HFF-Myc (cell line): ENCODE results near the gene PTGES.
A peak's percentile ranks its signal among the peaks of the same experiment; 100 is the strongest.

Experiments
- DNase-seq: peaks from one replicate; pipeline ENCODE4 v3.0.0-alpha.2; 2011; ENCODE audit warnings: low read depth; ENCODE audit errors: extremely low read depth
- H3K4me3 ChIP-seq: replicated peaks from 2 replicates; pipeline ENCODE4 v1.5.1; 2011; ENCODE audit warnings: low read depth, mild to moderate bottlenecking, control low read depth, low read length
- TF ChIP-seq, protein P1 (sequence below): IDR thresholded peaks from 2 replicates; pipeline ENCODE4 v1.5.1; 2012; ENCODE audit warnings: mild to moderate bottlenecking, low read depth, low read length, control low read depth; ENCODE audit errors: missing control alignments

The PTGES gene

DNA sequence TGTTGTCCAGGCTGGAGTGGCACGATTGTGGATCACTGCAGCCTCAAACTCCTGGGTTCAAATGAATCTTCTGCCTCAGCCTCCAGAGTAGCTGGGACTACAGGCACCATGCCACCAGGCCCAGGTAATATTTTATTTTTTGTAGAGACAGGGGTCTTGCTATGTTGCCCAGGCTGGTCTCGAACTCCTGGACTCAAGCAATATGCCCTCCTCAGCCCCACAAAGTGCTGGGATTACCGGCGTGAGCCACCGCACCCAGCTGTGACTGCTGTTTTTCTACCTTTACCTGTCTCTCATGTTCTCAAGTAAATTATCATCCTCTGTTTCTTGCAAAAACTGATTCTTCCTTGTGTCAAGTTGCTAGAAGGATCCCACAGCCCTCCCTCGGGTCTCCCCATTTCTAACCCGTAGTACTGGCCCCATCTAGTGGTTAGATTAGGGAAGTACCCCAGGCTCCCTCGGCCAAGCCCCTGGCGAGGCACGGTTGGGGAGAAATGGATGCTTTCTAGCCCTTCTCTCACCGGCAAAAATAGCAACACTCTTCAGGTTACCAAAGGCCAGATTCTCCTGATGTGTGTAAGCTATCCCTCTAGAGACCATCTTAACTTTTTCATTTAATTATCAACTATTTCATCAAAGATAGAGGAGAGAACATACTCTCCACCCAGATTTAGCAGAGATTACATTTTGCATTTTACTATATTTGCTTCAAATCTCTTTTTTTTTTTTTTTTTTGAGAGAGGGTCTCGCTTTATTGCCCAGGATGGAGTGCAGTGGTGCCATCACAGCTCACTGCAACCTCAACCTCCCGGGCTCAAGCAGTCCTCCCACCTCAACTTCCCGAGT, 30.9 kb upstream of the PTGES start:
- H3K4me3 ChIP-seq, result no peak overlapping the region
- TF ChIP-seq, protein P1, sequence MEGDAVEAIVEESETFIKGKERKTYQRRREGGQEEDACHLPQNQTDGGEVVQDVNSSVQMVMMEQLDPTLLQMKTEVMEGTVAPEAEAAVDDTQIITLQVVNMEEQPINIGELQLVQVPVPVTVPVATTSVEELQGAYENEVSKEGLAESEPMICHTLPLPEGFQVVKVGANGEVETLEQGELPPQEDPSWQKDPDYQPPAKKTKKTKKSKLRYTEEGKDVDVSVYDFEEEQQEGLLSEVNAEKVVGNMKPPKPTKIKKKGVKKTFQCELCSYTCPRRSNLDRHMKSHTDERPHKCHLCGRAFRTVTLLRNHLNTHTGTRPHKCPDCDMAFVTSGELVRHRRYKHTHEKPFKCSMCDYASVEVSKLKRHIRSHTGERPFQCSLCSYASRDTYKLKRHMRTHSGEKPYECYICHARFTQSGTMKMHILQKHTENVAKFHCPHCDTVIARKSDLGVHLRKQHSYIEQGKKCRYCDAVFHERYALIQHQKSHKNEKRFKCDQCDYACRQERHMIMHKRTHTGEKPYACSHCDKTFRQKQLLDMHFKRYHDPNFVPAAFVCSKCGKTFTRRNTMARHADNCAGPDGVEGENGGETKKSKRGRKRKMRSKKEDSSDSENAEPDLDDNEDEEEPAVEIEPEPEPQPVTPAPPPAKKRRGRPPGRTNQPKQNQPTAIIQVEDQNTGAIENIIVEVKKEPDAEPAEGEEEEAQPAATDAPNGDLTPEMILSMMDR, result peak; percentile 88
- DNase-seq, result peak; percentile 42

GRCh38 chr9:129781981-129782380, 29.1 kb upstream of the PTGES start:
- TF ChIP-seq, protein P1, result no peak
- no peak for DNase-seq
- no peak overlapping the region for H3K4me3 ChIP-seq

- no peak overlapping the region for H3K4me3 ChIP-seq
- DNase-seq, result no peak
- TF ChIP-seq, protein P1, result no peak
These were observed 28.3 kb upstream of the PTGES start for GRCh38 chr9:129781131-129781530.

- TF ChIP-seq, protein P1, result no peak
- no peak for DNase-seq
- no peak overlapping the region for H3K4me3 ChIP-seq
These were observed 26.8 kb upstream of the PTGES start for GRCh38 chr9:129779560-129780190.

DNA sequence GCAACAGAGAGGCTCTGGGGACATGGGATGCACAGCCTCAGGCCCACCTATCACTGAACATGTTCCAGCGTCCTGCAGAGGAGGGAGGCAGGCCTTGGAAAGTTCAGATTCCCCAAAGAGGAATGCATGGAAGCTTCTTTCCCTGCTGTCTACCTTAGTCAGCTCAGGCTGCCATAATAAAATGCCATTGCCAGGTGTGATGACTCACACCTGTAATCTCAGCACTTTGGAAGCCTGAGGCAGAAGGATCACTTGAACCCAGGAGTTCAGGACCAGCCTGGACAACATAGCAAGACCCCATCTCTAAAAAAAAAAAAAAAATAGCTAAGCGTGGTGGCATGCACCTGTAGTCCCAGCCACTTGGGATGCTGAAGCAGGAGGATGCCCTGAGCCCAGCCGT, 25.6 kb upstream of the PTGES start:
- TF ChIP-seq, protein P1, result no peak
- no peak for DNase-seq
- H3K4me3 ChIP-seq, result no peak overlapping the region

- H3K4me3 ChIP-seq, result no peak overlapping the region
- TF ChIP-seq, protein P1, result no peak
- no peak for DNase-seq
These were observed 24.9 kb upstream of the PTGES start for GRCh38 chr9:129777769-129778130.
